Body of pancreas (tissue), 4 donors: ENCODE results near the gene SDHD.

Experiments used
- CTCF ChIP-seq, 7 experiments: fragments of 450-650 bp in 4 of 7; fragments of 200-600 bp in 3 of 7; sonication (generic) in 3 of 7; IDR thresholded peaks; one replicate each; pipeline ENCODE4 v1.5.1; 2016 to 2019; ENCODE audit warnings: antibody characterized with exemption in 7 of 7
- POLR2A ChIP-seq, 3 donors: fragments of 450-650 bp; IDR thresholded peaks; one replicate each; pipeline ENCODE4 v1.6.1; 2016; ENCODE audit warnings: antibody characterized with exemption in 3 of 3, mild to moderate bottlenecking in 2 of 3

DNA sequence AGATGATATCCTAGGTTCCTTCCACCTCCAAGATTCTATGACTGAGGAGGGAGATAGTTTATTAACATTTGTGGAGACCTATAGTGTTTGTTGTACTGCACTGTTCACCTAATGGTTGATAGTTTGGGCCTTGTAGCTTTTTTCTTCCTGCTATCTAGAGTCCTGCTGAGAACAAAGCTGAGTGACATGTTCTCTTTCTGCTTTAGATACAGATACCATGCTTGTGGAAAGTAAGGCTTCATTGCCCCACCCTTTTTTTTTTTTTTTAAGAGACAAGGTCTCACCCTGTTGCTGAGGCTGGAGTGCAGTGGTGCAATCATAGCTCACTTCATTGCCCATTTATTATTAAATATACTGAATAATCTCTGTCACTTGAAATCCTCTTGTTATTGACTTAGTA, 49.1 kb upstream of the SDHD start:
- TF ChIP-seq CTCF (IDR thresholded peaks at IDR 0.05) (no peak), POLR2A (IDR thresholded peaks at IDR 0.05) (no peak)
